Suprapubic skin (tissue), 4 donors: Measurements from ENCODE around the gene MFNG. TPM values are rescaled to one million over a fixed set of nuclear protein-coding genes. Genes with fewer than 3 reads are reported as not detected.

Source experiments
- DNase-seq, 2 donors: peaks; one replicate each; pipeline ENCODE4 v3.0.0-alpha.2; 2019; ENCODE audit warnings: low spot score in 2 of 2
- H3K27ac ChIP-seq: fragments of 200-600 bp; sonication (generic); one replicate; pipeline ENCODE4 v1.5.1; 2019
- H3K27me3 ChIP-seq: fragments of 200-600 bp; sonication (generic); one replicate; pipeline ENCODE4 v1.5.1; 2019
- H3K36me3 ChIP-seq: fragments of 200-600 bp; sonication (generic); one replicate; pipeline ENCODE4 v1.5.1; 2019
- H3K4me1 ChIP-seq: fragments of 200-600 bp; sonication (generic); one replicate; pipeline ENCODE4 v1.5.1; 2019
- H3K4me3 ChIP-seq: fragments of 200-600 bp; sonication (generic); one replicate; pipeline ENCODE4 v1.5.1; 2019; ENCODE audit warnings: mild to moderate bottlenecking
- H3K9me3 ChIP-seq: fragments of 200-600 bp; sonication (generic); one replicate; pipeline ENCODE4 v1.5.1; 2019
- EP300 ChIP-seq: sonication (generic); formaldehyde crosslinking; IDR thresholded peaks from one replicate; pipeline ENCODE4 v1.6.1; 2017; ENCODE audit warnings: antibody characterized with exemption
- POLR2A ChIP-seq, 2 donors: fragments of 450-650 bp; IDR thresholded peaks; one replicate each; pipeline ENCODE4 v1.6.1; 2017; ENCODE audit warnings: antibody characterized with exemption in 2 of 2, mild to moderate bottlenecking in 2 of 2, moderate library complexity in 2 of 2
- POLR2AphosphoS5 ChIP-seq, 3 donors: sonication (generic); formaldehyde crosslinking; IDR thresholded peaks; one replicate each; pipeline ENCODE4 v1.6.1; 2017; ENCODE audit warnings: antibody characterized with exemption in 3 of 3
- WGBS: methylation state at CpG from one replicate; pipeline ENCODE4 v1.1.5; 2018; 5-methylcytosine and 5-hydroxymethylcytosine counted together
- total RNA-seq, 4 donors: library from RNA; depleted of rRNA; stranded (reverse); fragments of >200 nt; gene quantifications; one replicate each; pipeline ENCODE4 v1.1.0, GENCODE V29; 2016
- TF ChIP-seq, protein P1 (sequence below), 2 donors: fragments of 200-600 bp in 1 of 2; fragments of 450-650 bp in 1 of 2; sonication (generic) in 1 of 2; IDR thresholded peaks; one replicate each; pipeline ENCODE4 v1.5.1; 2016 to 2019; ENCODE audit warnings: antibody characterized with exemption in 2 of 2, mild to moderate bottlenecking in 1 of 2, moderate library complexity in 1 of 2

The MFNG gene
- total RNA-seq, 4 donors from 2014 or later = 3.5 to 8.6 (median 4.9) TPM

GRCh38 chr22:37504964-37505363, 18.8 kb upstream of the MFNG start:
- Histone ChIP-seq H3K9me3 (no peaks in the 10 kb centered on the region), H3K36me3 (no peaks in the 10 kb centered on the region), H3K4me1 (peaks cover 64% of the 10 kb centered on the region), H3K27me3 (no peaks in the 10 kb centered on the region), H3K27ac (no peak overlapping the region), H3K4me3 (no peak overlapping the region)
- TF ChIP-seq EP300 = no peak
- WGBS = 83% methylated on average over 4 of the region's 4 CpGs
- DNase-seq = no peak

DNA sequence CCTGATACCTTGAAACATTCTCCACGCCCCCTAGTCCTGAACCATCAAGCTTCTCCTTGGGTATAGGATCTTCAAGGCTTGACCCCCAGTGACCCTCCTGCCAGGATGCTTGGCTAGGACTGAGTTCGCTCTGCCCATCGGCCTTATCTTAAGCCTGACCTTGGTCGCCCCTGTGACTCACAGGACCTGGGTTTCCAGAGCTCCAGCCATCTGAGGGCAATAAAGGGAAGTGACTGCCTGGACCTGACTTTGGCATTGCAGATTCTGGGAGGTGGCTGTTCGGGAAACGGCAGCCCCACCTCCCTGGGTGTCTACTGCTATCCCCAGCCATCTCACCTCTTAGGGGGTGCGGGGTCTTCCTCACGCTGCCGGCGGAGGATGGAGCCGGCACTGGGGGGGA, 17.7 kb upstream of the MFNG start:
- Histone ChIP-seq H3K4me3 (no peak overlapping the region), H3K27ac (no peak overlapping the region), H3K9me3 (no peaks in the 10 kb centered on the region), H3K27me3 (peaks cover 6% of the 10 kb centered on the region), H3K4me1 (peaks cover 59% of the 10 kb centered on the region), H3K36me3 (no peaks in the 10 kb centered on the region)
- 77% methylated on average over 11 of the region's 11 CpGs for WGBS
- no peak for DNase-seq
- no peak for TF ChIP-seq EP300
- no peak for TF ChIP-seq POLR2AphosphoS5 (IDR thresholded peaks at IDR 0.05)
- TF ChIP-seq POLR2A (IDR thresholded peaks at IDR 0.05) = no peak

GRCh38 chr22:37503183-37503683, 17.0 kb upstream of the MFNG start:
- H3K4me1 ChIP-seq = peaks cover 53% of the 10 kb centered on the region
- no peaks in the 10 kb centered on the region for H3K36me3 ChIP-seq
- H3K4me3 ChIP-seq = no peak overlapping the region
- H3K27me3 ChIP-seq = peaks cover 6% of the 10 kb centered on the region
- no peak overlapping the region for H3K27ac ChIP-seq
- no peaks in the 10 kb centered on the region for H3K9me3 ChIP-seq
- DNase-seq = no peak
- 95% methylated on average over 3 of the region's 3 CpGs for WGBS
- TF ChIP-seq POLR2AphosphoS5 (IDR thresholded peaks at IDR 0.05) (no peak), POLR2A (IDR thresholded peaks at IDR 0.05) (no peak), EP300 (no peak)
- TF ChIP-seq, protein P1, sequence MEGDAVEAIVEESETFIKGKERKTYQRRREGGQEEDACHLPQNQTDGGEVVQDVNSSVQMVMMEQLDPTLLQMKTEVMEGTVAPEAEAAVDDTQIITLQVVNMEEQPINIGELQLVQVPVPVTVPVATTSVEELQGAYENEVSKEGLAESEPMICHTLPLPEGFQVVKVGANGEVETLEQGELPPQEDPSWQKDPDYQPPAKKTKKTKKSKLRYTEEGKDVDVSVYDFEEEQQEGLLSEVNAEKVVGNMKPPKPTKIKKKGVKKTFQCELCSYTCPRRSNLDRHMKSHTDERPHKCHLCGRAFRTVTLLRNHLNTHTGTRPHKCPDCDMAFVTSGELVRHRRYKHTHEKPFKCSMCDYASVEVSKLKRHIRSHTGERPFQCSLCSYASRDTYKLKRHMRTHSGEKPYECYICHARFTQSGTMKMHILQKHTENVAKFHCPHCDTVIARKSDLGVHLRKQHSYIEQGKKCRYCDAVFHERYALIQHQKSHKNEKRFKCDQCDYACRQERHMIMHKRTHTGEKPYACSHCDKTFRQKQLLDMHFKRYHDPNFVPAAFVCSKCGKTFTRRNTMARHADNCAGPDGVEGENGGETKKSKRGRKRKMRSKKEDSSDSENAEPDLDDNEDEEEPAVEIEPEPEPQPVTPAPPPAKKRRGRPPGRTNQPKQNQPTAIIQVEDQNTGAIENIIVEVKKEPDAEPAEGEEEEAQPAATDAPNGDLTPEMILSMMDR (IDR thresholded peaks at IDR 0.05) = no peak

DNA sequence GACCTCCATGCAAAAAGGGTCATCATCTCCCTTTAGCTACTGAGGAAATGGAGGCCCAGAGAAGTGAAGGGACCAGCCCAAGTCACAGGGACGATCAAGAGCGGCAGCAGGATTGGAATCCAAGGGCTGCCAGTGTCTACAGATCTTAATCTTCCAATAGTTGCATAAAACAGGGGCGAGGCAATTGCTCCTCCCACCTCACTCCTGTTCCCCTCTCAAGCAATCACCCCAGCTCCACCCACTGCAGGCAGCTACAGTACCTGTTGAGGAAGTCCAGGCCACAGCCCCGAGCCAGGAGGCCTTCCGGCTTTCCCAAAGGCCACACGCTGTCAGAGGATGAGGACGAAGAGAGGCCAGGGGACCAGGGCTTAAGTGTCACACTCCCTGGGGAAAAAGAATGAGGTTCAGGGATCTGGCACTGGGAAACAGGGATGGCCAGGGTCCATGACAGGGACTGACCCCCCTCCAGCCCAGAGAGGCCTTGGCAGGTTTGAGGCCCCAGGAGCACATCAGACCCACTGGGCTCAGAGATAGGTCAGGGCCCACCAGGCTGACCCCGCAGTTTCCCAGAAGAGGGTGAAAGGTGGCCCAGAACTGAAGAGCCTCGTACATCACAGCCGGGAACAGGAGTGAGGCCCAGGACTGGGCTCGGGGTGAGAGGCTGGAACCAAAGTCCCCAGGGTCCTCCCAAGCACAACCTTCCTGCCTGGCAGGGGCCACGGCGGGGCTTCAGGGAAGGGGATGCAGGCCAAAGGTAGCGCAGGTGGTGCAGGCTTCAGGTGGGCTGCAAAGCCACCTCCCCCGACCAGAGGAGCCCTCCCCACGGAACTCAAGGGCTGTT, 16.4 kb upstream of the MFNG start:
- 47% methylated on average over 8 of the region's 16 CpGs for WGBS
- DNase-seq = no peak
- peak overlapping the region; percentile 56 for H3K27ac ChIP-seq

DNA sequence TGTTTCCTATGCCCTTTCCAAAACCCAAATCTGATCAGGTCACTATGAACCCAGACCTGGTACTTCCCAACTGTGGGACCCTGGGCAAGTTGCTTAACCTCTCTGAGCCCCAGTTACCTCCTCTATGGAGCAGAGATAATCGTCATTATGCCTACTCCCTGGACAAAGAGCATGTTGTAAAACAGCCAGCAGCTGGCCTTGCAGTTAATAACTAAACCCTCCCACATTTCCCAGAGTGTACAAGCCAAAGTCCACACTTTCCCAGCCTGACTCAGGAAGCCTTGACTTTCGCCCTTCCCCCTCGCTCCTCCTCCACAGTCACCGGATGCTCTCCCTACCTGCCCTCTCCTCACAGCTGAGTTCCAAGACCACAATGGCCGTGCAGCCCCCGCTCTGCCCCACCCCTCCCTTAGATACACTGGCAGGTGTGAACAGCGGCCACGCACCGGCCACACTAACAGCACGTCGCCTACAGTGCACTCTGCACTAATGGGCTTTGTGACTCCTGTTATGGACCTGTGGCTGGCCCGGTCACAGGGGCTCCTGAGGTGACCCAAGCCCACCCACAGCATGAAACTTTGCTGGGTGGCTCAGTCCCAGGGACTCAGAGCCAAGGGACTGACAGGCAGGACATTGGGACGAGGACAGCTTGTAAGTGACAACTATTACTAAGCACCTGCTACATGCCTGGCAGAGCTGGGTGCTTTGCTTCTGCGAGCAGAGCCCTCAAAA, 15.6 kb upstream of the MFNG start:
- peak overlapping the region; percentile 56 for H3K27ac ChIP-seq
- no peak for TF ChIP-seq POLR2A (IDR thresholded peaks at IDR 0.05)
- TF ChIP-seq, protein P1 (IDR thresholded peaks at IDR 0.05) = no peak
- no peak for TF ChIP-seq POLR2AphosphoS5 (IDR thresholded peaks at IDR 0.05)
- no peak for TF ChIP-seq EP300
- DNase-seq = no peak
- H3K27me3 ChIP-seq = peaks cover 6% of the 10 kb centered on the region
- H3K4me3 ChIP-seq = no peak overlapping the region
- peaks cover 49% of the 10 kb centered on the region for H3K4me1 ChIP-seq
- H3K9me3 ChIP-seq = no peaks in the 10 kb centered on the region
- no peaks in the 10 kb centered on the region for H3K36me3 ChIP-seq
- WGBS = 69% methylated on average over 14 of the region's 14 CpGs

More for the DNA sequence above, 16.4 kb upstream of the MFNG start:
- no peak overlapping the region for H3K4me3 ChIP-seq
- H3K9me3 ChIP-seq = no peaks in the 10 kb centered on the region
- TF ChIP-seq POLR2AphosphoS5 (IDR thresholded peaks at IDR 0.05) = no peak
- TF ChIP-seq, protein P1 (IDR thresholded peaks at IDR 0.05) = no peak
- H3K27me3 ChIP-seq = peaks cover 6% of the 10 kb centered on the region
- H3K36me3 ChIP-seq = no peaks in the 10 kb centered on the region
- H3K4me1 ChIP-seq = peaks cover 49% of the 10 kb centered on the region
